ENCODE data around the gene RALGPS2. TPM values are rescaled to one million over a fixed set of nuclear protein-coding genes. Genes with fewer than 3 reads are reported as not detected.

The RALGPS2 gene
- total and polyA plus RNA-seq, 2 experiments from 2014 or later = 8.1 to 31.2 TPM

- H3K4me3 Mint-ChIP-seq = no peak overlapping the region
- Histone ChIP-seq H4K20me1 (replicated peaks; ENCODE audit: insufficient read depth) (no peaks in the 10 kb centered on the region), H3K79me2 (replicated peaks; ENCODE audit: insufficient read depth) (no peaks in the 10 kb centered on the region), H3K4me2 (no peak overlapping the region), H3K27ac (ENCODE audit: low read depth) (no peak overlapping the region), H3K9me2 (ENCODE audit: insufficient read depth) (no peaks in the 10 kb centered on the region), H3F3A (replicated peaks; ENCODE audit: low read depth) (no peaks in the 10 kb centered on the region), H2AFZ (no peak overlapping the region), H3K27me3 (ENCODE audit: insufficient read depth) (no peaks in the 10 kb centered on the region), H3K4me3 (no peak overlapping the region), H3K36me3 (ENCODE audit: insufficient read depth) (no peaks in the 10 kb centered on the region; the same call in 1 of the 2 replicates), H3K4me1 (ENCODE audit: insufficient read depth) (no peaks in the 10 kb centered on the region)
- H3K36me3 Mint-ChIP-seq (ENCODE audit: low read depth) = peaks cover 6% of the 10 kb centered on the region; the same call in 2 of the 3 replicates
- ATAC-seq (no peak), DNase-seq (ENCODE audit: low spot score) (no peak)
- TF ChIP-seq EZH2 (IDR thresholded peaks at IDR 0.05; ENCODE audit: low read depth, unreplicated experiment) (no peak), NANOG (IDR thresholded peaks at IDR 0.05; ENCODE audit: borderline replicate concordance) (no peak), CREB1 (CRISPR knock-in tag; IDR thresholded peaks at IDR 0.05; ENCODE audit: low read depth) (no peak), REST (IDR thresholded peaks at IDR 0.05; ENCODE audit: unreplicated experiment) (no peak), ZNF331 (CRISPR knock-in tag; IDR thresholded peaks at IDR 0.05; ENCODE audit: low read depth) (no peak)
- no peak overlapping the region for H3K27ac Mint-ChIP-seq
- H3K9me3 Mint-ChIP-seq = no peaks in the 10 kb centered on the region
- H3K27me3 Mint-ChIP-seq (ENCODE audit: insufficient read depth, low read depth, poor library complexity) = no peaks in the 10 kb centered on the region
- no peaks in the 10 kb centered on the region for H3K4me1 Mint-ChIP-seq
Measured at GRCh38 chr1:178881950-178882349, 156.9 kb downstream of the RALGPS2 start.

- Mint-ChIP-seq H3K4me1 (no peaks in the 10 kb centered on the region), H3K36me3 (ENCODE audit: low read depth) (peaks cover 6% of the 10 kb centered on the region; the same call in 2 of the 3 replicates), H3K9me3 (no peaks in the 10 kb centered on the region), H3K27me3 (ENCODE audit: insufficient read depth, low read depth, poor library complexity) (no peaks in the 10 kb centered on the region), H3K27ac (no peak overlapping the region), H3K4me3 (no peak overlapping the region)
- TF ChIP-seq REST (IDR thresholded peaks at IDR 0.05; ENCODE audit: unreplicated experiment) (no peak), CTCF (conservative IDR thresholded peaks at IDR 0.05; ENCODE audit: low read depth in 2 of 2) (peak in 1 of 2 experiments; percentile 19; a peak in 1 of 4 replicates), CREB1 (CRISPR knock-in tag; IDR thresholded peaks at IDR 0.05; ENCODE audit: low read depth) (no peak), ZNF331 (CRISPR knock-in tag; IDR thresholded peaks at IDR 0.05; ENCODE audit: low read depth) (no peak)
- Histone ChIP-seq H3K9me2 (ENCODE audit: insufficient read depth) (no peaks in the 10 kb centered on the region), H4K20me1 (replicated peaks; ENCODE audit: insufficient read depth) (no peaks in the 10 kb centered on the region), H3K4me3 (no peak overlapping the region), H3K4me1 (ENCODE audit: insufficient read depth) (no peaks in the 10 kb centered on the region), H3K4me2 (no peak overlapping the region), H3K27me3 (ENCODE audit: insufficient read depth) (no peaks in the 10 kb centered on the region), H3F3A (replicated peaks; ENCODE audit: low read depth) (no peaks in the 10 kb centered on the region), H3K36me3 (ENCODE audit: insufficient read depth) (no peaks in the 10 kb centered on the region; the same call in 1 of the 2 replicates), H3K79me2 (replicated peaks; ENCODE audit: insufficient read depth) (no peaks in the 10 kb centered on the region), H3K27ac (ENCODE audit: low read depth) (no peak overlapping the region), H2AFZ (no peak overlapping the region)
- ATAC-seq (no peak), DNase-seq (ENCODE audit: low spot score) (no peak)
Measured at GRCh38 chr1:178885869-178886268, 160.8 kb downstream of the RALGPS2 start.

Data from GM23338 (cell line).